Neural progenitor cell (in vitro differentiated cells): ENCODE measurements around the gene NOS1AP.

Experiments
- CTCF ChIP-seq: fragments of 200-600 bp; sonication (generic); IDR thresholded peaks from 2 replicates; pipeline ENCODE4 v1.5.1; 2017; ENCODE audit warnings: antibody characterized with exemption, mild to moderate bottlenecking
- EZH2 ChIP-seq: fragments of 200-600 bp; sonication (generic); IDR thresholded peaks from 2 replicates; pipeline ENCODE4 v1.6.1; 2017; ENCODE audit warnings: antibody characterized with exemption, mild to moderate bottlenecking, moderate library complexity
- EZH2phosphoT487 ChIP-seq: fragments of 200-600 bp; sonication (generic); IDR thresholded peaks from 2 replicates; pipeline ENCODE4 v1.6.1; 2017; ENCODE audit warnings: antibody characterized with exemption

- TF ChIP-seq CTCF = no peak
- TF ChIP-seq EZH2phosphoT487 = no peak
- TF ChIP-seq EZH2 = no peak
Observed at GRCh38 chr1:162025541-162025940, 44.0 kb upstream of the NOS1AP start.
